HG02678 (cell line): ENCODE measurements around the gene WWP2.
"Not testable (repeated sequence)": the region's sequence is repeated elsewhere in the genome, so short reads cannot be mapped to it uniquely, and the experiment has no call there.

Experiments
- ATAC-seq: cut with Tn5 transposase; IDR thresholded peaks from one replicate; pipeline ENCODE4 v1.9.1; 2021; ENCODE audit warnings: mild to moderate bottlenecking, moderate library complexity; ENCODE audit not compliant: unreplicated experiment

Gene WWP2

DNA sequence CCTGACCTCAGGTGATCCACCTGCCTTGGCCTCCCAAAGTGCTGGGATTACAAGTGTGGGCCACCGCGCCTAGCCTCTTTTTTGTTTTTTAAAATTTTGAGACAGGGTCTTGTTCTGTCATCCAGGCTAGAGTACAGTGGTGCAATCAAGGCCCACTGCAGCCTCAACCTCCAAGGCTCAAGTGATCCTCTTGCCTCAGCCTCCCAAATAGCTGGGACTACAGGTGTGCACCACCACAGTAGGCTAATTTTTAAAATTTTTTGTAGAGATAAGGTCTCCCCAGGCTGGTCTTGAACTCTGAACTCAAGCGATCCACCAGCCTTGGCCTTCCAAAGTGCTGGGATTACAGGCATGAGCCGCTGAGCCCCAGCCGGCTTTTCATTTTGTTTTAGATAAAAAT, 92.6 kb downstream of the WWP2 start:
- ATAC-seq = not testable (repeated sequence)

DNA sequence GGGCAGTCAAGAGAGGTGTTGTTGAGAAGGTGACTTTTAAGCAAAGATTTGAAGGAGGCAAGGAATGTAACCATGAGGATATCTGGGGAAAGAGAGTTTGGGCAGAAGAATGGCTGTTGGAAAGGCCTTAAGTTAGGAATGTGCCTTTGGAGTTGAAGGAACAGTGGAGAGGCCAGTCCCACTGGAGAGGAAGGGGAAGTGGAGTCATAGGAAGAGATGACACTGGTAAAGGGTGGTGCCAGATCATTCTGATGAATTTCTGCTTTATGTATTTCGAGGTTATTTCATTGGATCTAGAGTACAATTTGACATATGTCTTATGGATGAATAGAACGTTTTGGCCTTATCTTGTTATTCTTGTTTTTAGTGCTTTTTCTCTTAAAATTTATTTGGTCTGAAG, 93.5 kb downstream of the WWP2 start:
- no peak for ATAC-seq

DNA sequence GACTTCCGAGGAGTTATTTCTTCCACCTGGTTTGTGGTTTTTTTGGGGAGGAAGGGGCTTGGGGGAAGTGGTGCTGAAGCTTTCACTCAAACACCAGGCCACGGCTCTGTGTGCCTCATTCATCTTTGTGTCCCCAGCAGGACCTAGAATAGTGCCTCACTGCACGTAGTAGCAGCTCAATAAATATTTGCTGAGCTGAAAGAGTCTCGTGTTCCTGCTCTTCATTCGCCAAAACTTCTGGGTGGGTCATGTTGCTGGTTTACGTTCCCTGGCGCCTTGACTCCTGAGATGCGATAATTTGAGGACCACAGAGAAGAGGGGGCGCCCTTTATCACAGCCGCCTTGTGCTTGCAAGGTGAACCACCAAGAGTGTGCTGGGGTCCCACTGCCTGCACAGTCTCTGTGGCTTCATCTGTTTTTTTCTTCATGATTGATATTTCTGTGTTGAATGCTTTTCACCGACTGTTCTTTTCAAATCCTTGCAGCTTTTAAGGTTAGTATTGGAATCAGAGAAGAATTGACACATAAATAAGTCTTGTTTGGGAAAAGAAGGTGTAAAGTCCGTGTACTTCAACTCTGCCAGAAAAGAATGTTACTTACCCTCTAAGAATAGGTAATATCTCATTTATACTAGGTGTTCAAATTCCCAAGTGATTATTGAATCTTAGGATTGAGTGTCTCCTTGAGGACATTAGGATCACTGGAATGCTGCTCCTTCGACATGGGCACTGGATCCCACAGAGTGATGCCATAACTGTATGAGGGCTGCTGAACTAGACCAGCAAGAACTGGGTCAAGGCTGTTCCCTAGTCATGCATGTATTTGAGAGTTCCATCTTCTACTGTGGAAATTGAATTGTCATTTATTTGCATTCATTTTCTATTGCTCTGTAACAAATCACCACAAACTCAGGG, 96.3 kb downstream of the WWP2 start:
- ATAC-seq = no peak

DNA sequence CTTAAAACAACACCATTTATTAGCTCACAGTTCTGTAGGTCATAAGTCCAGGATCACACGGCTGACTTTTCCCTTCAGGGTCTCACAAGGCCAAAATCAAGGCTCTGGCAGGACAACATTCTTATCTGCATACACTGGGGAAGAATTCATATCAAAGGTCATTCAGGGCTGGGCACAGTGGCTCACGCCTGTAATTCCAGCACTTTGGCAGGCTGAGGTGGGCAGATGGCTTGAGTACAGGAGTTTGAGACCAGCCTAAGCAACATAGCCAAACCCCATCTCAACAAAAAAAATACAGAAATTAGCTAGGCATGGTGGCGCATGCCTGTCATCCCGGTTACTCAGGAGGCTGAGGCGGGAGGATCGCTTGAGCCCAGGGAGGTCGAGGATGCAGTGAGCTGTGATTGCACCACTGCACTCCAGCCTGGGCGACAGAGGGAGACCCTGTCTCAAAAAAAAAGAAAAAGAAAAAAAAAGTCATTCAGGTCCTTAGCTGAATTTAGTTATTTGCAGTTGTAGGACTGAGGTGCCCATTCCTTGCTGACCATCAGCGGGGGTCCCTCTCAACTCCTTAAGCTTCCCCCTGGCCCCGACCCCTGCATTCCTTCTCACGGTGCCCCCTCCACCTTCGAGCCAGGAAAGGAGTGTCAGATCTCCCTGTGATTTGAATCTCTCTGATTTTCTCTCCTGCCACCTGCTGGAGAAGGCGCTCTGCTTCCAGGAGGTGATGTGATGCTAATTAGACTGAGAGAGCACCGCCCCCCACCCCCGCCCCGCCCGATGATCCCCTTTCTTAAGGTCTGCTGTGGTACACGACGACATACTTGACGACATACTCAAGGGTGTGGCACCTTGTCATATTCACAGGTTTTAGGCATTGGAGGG, 97.2 kb downstream of the WWP2 start:
- ATAC-seq = no peak

DNA sequence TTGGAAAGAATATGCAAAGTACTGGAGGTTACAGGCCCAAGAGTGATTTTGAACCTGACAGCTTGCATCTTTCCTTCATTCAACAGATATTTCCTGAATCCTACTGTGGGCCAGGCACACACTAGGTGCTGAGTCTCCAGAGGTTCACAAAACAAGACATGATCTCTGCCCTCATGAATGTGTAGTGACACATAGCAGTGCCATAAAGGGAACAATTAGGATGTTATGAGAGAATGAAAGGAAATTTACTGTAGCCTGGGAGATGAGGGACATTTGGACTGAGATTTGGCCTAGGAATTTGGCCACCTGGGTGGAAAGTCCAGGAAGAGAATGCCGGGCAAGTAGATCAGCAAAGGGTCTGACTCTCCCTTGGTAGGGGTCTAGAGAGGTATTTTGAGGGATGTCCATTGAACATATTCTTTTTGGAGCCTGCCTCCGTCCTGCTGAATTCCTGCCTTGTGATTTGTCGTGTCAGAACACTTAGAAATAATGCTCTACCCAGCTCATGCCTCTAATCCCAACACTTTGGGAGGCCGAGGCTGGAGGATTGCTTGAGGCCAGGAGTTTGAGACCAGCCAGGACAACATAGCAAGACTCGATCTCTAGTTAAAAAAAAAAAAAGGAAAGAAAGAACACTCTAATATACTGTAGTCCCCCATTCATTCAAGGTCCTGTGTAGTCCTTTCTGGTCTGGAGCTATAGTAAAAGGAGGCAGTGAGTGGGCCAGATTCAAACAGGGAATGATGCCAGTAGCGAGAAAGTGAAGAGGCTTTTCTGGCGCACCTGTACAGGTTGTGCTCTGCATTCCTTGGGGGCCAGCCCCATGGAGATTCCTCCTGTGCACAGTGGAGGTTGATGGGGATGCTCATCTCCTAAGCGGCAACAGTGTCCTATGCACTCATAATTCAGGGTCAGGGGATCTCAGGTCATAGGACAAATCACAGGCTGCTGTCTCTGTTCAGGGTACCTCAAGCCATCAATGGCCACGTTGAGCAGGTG, 98.4 kb downstream of the WWP2 start:
- ATAC-seq = no peak

DNA sequence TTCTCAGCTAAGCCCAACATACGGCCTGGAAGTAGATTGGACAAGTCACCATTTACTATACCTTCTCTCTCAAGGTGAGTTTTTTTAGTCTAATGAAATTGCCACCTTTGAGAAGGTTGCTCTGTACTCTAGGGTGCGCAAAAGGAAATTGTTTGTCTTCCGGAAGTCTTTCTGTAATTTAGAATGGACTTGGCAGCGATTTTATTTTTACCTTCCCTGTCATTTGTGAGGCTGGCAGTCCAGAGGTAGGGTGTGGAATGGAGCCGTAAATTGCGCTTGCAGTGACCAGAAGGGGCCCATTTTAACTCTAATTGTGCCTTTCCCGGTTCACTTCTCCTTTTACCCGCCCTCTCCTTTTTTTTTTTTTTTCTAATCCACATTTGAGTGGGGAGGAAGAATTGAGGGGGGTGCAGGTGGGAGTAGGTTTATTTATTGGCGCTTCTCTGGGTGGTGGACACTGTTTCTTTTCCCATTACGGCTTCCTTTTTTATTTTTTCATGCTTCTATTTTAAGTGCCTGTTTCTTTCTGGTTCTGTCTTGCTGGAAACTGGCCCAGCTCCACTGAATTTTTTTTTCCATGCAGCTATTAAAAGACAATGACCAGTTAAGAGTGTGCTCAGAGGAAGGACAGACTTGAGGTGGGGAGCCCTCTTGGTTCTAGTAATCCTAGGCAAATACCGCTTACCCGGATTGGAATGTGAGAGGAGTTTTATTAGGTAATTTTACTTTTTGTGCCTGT, 99.3 kb downstream of the WWP2 start:
- ATAC-seq = no peak

DNA sequence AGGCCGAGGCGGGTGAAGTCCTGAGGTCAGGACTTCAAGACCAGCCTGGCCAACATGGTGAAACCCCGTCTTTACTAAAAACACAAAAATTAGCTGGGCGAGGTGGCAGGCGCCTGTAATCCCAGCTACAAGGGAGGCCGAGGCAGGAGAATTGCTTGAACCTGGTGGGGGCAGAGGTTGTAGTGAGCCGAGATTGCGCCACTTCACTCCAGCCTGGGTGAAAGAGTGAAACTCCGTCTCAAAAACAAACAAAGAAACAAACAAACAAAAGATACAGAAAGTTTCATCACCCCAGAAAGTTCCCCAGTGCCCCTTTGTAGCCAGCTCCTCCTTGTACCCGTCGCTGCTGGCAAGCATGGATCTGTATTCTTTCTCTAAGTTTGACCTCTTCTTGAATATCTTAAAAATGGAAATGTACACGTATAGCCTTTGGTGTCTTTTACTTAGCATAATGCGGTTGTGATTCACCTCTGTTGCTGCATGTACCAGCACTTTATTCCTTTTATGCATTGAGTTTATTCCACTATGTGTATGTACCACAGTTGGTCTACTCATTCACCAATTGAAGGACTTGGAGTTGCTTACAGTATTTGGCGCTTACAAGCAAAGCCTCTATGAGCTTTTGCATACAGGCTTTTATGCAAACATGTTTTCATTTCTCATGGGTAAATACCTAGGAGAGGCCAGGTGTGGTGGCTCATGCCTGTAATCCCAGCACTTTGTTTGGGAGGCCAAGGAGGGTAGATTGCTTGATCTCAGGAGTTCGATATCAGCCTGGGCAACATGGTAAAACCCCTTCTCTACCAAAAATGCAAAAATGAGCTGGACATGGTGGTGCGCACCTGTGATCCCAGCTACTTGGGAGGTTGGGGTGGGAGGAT, 101.5 kb downstream of the WWP2 start:
- no peak for ATAC-seq

DNA sequence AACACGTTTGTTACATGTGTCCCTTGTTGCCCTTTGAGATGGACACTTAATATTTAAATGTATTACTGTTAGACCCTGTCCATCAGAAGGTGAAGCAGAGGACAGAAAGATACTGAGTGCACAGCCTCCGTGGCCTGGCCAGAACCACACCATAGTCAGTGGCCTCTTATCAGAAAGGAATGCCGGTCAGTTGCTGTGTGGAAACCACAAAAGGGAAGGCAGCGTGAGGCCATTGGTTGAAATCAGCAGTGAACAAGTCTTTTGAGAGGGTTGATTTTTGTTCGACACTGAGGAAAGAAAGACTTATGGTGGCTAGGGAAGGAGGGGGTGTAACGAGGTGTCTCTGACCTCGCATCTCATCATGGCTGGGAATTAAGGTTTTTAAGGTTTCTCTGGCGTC, 103.6 kb downstream of the WWP2 start:
- ATAC-seq = no peak

DNA sequence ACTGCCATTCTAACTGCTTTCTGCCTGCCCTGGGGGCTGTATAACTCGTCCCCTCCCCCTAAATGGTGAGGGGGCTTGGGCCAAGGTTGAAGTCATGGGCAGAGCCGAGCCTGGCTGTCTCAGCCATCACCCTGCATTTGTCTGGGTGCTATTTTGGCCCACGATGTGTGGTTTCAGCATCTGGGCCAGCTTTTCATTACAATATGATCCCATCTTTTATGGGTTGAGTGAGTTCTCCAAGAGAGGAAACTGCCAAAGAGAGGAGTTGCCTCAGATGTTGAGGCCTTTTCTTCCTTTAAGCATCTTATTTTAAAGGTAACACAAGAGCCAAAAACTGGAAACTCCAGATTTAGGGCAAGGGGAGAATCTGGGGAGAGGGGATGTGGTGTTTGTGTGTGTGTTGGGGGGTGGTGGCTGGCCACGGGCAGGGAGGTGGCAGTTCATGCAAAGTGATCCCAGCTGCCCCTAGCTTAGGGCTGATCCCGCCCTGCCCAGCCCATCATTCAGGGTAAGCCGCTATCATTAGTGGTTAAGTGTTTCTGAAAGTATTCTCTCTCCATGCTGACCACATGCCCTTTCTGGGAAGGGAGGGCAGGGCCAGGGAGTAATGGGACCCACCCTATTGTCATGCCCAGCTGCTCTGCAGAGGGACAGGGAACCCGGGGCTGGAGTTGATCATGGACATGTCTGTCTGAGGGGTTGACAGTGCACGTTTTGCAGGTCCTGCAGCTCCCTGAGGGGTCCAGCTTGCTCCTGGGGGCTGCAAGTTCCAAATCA, 105.8 kb downstream of the WWP2 start:
- no peak for ATAC-seq

DNA sequence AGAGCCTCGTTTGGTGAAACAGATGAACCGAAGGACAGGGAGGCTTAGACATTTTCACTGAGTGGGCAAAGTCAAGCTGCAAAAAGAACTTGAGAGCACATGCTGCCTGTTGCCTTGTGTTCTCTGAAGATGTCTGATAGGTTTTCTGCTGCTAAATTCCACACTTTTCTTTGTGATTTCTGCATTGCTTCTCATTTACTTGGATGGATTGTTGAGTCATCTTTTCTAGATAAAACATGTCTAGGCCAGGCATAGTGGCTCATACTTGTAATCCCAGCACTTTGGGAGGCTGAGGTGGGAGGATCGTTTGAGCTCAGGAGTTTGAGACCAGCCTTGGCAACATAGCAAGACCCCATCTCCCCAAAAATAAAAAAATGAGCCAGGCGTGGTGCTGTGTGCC, 108.6 kb downstream of the WWP2 start:
- no peak for ATAC-seq

DNA sequence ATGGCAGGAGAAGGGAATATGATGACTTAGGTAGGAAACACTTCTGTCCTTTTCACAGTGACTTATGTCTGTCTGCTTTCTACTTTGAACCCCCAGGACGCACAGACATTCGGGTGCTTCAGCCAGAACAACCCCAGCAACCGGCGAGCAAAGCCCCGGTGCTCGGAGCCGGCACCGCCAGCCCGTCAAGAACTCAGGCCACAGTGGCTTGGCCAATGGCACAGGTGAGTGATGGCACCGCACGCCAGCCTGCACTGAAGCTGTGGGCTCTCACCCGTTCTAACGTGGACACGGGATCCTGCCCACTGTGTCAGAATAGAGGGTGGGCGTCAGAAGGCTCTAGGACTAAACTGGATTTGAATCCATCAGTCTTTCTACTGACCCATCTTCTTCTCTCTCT, 109.6 kb downstream of the WWP2 start:
- no peak for ATAC-seq

DNA sequence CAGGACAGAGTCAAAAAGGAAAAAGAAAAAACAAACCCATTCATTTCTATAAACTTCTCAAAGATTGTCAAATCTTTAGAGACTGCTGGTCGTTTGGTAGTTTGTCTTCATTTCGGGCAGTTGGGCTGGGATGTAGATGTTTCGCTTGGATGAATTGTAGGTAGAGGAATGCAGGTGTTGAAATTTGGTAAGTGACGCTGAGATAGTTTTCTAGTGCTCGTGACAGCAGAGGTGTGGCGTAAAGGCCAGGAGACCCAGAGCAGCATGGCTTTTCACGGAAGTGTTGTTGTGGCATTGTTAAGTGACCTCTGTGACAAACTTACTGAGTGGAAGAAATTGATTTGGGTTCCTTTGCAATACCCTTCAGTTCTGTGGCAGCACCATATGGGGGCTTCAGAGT, 110.8 kb downstream of the WWP2 start:
- ATAC-seq = no peak

DNA sequence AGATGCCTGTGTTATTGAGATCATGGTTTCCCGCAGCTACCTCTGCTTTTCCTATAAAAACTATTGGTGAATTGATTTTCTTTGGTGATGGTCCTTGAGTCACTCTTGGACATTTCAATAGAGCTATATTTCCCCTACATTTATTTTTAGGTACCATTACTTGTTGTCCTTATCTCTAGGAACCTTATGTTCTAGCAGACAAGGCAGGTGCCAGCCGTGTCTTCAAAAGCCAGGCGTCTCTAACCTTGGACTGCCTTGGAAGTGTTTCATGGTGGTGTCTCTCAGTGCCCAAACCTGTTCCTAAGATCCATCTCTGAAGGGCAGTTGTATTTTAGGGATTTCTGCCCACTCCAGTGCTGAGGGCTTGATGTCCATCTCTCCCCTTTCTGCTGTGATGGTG, 111.7 kb downstream of the WWP2 start:
- no peak for ATAC-seq

DNA sequence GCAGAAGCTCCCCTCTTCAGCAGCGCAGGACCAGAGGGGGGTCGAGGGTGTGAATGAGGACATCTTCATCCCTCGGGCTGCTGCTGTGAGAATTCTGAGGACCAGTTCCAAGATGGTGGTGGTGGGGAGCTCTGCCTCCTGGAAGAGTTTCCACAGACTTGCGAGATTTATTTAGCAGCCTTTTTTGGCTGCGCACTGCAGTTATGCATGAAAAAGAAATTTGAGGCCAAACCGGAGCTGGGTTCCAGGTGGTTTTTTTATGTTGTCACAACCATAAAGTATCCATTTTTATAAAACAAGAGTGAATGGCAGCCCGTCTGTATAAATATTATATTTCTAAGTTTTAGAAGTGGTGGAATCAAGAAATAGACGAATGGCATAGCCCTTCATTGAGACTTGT, 112.1 kb downstream of the WWP2 start:
- ATAC-seq = no peak

DNA sequence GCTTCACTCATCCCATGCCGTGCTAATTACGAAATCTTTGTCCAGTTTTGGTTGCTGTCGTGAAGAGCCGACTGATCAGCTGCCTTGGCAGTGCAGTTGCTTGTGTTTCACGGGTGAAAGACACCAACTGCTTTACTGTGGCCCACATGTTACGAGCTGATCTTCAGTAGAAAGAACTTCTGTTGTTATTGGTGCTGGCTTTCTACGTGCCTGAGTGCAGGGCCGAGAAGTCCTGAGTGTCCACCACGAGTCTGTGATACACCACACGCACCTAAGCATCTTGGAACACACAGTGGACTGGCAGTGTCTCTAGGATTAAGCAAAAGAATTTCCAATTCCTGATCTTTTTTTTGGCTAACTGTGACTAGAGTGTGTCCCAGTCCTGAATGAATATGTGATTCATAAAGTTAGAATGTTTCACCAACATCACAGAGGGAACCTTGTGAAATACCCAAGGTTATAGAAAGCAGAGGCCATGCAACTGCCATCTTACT, 118.6 kb downstream of the WWP2 start:
- ATAC-seq = no peak

DNA sequence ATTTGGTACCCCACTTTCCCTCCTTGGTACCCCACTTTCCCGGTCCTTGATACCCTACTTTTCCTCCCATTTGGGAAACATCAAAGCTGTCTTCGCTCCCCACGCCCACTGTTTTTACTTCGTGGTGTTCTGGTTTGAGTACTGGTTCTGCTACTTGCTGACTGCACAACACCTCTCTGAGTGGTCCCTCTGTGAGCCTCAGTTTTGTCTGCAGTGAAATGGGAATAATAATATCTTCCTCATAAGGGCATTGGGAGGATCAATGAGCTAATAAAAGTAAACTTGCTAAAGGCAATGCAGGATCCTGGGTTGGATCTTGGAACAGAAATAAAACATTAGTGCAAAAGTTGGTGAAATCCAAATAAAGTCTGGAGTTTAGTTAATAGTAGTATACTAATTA, 119.0 kb downstream of the WWP2 start:
- ATAC-seq = no peak

DNA sequence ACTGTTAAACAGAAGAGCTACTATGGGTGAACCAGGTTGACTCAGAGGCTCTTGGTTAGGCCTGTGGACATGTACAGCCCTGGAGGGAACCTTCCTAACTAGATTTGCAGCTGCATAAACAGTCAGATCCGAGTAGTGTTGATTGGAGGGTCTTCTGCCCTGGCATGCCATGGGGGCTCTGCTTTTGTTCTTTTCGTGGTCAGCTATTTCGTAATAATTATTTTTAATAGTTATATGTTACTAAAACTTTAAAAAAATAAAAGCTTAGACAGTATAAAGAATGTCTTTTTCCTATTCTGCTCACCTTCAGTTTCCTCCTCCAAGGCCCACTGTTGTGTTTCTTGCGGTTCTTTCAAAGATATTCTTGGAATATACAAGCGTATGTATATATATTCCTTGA, 121.6 kb downstream of the WWP2 start:
- no peak for ATAC-seq

DNA sequence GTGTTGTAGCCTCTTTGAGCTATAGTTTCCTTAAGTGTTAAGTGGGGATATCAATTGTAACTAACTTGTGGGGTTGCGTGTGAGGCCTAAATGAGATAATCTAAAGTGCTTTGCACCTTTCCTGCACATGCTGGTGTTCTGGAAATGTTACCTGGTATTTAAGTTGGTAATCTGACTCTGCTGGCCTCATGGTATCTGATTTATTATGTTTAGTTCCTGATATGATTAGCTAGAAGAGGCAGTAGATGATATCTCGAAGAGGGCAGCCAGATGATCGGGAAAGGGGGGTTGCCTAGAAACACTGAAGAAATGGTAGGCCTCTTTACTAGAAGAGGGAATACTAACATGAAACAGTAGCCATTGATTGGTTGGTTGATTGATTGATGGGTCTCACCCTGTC, 123.6 kb downstream of the WWP2 start:
- no peak for ATAC-seq
